Lower leg skin (tissue), 3 donors: ENCODE measurements around the gene FLG2.

ENCODE experiments used
- CTCF ChIP-seq, 3 donors: fragments of 450-650 bp; IDR thresholded peaks; one replicate each; pipeline ENCODE4 v1.5.1; 2016; ENCODE audit warnings: antibody characterized with exemption in 3 of 3, mild to moderate bottlenecking in 3 of 3, moderate library complexity in 2 of 3
- POLR2A ChIP-seq, 2 donors: fragments of 450-650 bp; IDR thresholded peaks; one replicate each; pipeline ENCODE4 v1.6.1; 2016 to 2017; ENCODE audit warnings: antibody characterized with exemption in 2 of 2, mild to moderate bottlenecking in 1 of 2, moderate library complexity in 1 of 2

DNA sequence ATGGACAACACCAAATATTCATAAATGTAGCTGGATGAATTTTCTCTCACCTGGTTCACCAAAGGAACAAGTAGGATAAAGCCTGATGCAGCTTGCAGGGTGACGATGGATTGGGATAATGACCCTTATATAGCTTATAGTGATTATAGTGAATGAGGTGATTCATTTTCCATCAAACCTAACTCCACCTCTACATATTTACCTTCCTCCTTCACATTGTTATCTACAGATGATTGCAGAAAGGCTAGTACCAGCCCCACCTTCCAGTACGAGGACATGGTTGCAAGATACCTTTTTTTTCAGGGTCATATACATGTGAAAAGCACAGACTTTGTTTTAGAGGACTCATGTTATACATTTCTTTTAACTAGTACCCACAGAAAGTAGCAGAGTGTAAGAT is at the start of gene FLG2:
- no peak for TF ChIP-seq CTCF (IDR thresholded peaks at IDR 0.05)
- TF ChIP-seq POLR2A (IDR thresholded peaks at IDR 0.05), result no peak
